NCI-H187 (cell line): ENCODE measurements around the gene KCNQ4.
A peak's percentile ranks its signal among the peaks of the same experiment; 100 is the strongest.

Experiments used
- DNase-seq, 2 experiments: peaks; one replicate each; lab custom pipeline; 2025; lab: John Stamatoyannopoulos, UW

Gene KCNQ4

DNA sequence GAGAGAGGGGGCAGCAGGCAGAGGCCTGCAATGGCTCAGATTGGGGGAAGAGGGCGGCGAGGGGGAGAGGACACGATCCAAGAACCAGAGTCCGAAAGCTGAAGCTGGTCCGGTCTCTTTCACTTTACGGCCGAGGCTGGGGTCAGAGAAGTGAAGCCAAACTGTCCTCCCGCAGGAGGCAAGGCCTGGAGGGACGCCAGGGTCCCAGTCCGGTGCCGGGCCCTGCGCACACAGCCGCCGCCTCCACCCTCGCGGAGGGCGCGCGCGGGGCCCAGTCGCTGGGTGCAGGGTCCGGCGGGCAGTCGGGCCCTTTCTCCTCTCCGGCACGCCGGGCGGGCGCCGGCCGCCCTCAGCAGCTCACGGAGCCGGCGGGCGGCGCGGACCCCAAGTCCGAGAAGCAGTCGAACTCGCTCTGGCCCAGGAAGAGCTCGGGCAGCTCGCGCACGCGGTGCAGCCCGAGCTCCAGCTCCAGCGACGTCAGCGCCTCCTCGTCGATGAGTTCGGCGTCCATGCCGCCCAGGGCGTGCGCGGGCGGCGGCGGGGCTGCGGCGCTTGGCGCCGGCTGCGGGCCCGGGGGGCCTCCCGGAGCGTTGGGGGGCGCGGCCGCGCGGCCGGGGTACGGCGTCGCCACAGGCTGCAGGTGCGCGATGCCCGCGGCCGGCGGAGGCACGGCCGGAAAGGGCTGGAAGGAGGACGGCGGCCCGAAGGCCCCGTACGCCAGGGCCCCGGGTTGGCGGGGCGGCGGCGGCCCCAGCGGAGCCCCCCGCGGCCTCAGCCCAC is 77.8 kb downstream of the KCNQ4 start:
- no peak for DNase-seq

DNA sequence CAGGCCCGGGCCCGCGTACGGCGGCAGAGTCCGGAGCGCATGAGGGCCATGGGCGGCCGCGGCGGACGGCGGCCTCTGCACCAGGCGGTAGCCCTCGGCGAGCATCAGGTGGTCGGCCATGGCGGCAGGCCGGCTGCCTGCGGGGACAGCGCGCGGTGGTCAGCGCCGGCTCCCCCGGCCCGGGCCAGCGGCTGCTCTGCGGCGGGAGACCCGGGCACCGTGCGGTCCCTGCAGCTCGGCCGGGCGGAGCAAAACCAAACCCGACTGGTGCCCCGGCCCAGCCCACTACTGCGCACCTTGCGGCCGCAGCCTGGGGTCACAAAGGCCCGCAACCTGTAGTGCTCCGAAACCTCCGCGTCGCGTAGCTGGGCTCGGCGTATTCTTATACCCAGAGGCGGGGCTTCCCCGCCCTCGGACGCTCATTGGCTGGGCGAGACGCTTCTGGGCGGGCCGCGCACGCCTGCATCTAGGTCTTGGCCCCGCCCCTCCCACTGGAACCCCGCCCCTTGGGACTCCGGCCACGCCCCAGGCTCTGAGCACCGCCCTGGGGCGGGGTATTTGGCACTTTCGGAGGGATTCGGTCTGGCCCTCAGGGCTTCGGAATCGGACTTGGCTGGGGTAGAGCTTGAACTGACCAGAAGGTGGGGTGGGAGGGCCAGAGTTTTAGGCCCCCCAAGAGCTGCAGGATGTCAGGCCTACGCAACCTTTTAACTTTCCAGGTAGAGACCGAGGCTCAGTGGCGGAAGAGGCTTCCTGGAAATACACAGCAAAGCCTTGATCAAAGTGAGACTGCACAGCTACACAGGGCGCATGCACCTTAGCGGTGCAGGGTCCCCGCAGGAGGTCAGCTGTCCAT is 78.6 kb downstream of the KCNQ4 start, which contains the start of gene CITED4:
Gene CITED4, minus strand, starts transcription at position 356 of the 856 bp plus-strand sequence. Its CDS starts 236 bp downstream, at position 120.
- peak; percentile 79 to 86 for DNase-seq

DNA sequence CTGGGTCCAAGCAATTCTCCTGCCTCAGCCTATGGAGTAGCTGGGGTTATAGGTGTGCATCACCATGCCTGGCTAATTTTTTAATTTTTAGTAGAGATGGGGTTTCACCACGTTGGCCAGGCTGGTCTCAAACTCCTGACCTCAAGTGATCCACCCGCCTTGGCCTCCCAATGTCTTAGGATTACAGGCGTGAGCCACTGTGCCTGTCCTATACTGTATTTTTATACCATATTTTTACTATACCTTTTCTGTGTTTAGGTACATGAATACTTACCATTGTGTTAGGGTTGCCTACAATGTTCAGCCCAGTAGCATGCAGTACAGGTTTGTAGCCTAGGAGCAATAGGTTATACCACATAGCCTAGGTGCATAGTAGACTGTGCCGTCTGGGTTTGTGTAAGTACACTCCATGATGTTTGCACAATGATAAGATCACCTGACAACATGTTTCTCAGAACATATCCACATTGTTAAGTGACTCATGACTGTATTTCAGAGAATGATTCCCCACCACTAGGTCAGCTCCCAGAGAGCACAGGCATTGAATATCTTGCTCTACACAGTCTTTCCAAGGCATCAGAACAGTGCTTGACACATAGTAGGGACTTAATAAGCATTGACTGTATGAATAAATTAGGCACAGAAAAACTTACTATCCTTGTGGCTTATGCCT is 84.6 kb downstream of the KCNQ4 start:
- no peak for DNase-seq

DNA sequence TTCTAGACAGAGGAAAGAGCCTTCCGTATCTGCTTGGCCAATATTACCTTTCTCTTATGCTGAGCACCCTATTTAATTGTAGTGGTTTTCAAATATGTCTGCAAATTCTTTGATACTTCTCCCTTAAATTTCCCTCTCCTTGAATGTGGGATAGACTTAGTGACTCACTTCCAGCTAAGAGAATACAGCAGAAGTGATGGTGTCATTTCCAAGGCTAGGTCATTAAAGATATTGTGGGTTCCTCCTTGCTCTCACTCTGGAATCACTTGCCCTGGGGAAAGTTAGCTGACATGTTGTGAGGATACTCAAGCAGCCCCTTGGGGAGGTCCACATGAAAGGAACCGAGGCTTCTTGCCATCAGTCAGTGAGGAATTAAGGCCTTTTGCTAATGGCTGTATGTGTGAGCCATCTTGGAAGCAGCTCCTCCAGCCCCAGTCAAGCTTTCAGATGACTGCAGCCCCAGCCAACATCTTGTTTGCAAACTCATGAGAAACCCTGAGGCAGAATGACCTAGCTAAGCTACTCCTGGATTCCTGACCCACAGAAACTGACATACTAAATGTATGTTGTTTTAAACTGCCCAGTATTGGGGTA is 86.6 kb downstream of the KCNQ4 start:
- DNase-seq, result no peak

DNA sequence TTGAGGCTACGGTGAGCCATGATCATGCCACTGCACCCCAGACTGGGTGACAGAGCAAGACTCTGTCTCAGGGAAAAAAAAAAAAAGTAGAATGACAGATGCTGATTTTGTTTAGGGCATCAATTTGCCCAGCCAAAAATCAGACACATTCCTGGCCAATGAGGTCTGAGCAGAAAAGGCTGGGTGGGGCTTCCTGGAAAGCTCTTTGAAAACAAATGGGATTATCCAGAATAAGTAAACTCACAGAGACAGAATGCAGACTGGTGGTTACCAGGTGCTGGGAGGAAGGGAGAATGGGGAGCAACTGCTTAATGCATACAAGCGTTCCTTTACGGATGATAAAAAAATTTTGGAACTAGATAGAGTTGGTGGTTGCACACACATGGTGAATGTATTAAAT is 88.7 kb downstream of the KCNQ4 start:
- DNase-seq, result no peak

DNA sequence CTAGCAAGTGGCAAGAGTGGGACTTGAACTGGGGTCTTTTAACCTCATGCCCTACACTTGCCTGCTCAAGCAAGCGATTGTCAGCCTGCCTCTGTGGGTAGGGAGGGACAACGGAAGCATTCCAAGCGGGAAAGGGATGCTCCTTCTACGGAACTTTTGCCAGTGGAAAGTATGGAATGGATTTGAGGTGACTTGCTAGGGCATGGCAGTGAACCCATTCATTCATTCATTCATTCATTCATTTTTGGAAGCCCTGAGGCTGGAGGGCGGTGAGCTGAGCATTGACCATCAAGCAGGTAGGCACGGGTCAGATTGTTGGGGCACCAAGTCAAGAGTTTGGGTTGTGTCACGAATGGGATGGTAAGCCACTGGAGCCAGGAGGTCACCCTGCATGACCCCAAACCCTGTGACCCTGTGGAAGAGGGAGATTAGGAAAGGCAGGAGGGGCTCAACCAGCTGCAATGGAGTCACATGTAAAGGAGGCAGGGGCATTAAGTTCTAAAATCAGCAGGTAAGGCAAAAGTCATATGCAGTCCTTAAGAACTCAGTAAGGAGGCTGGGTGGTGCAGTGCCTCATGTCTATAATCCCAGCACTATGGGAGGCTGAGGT is 90.4 kb downstream of the KCNQ4 start:
- no peak for DNase-seq

DNA sequence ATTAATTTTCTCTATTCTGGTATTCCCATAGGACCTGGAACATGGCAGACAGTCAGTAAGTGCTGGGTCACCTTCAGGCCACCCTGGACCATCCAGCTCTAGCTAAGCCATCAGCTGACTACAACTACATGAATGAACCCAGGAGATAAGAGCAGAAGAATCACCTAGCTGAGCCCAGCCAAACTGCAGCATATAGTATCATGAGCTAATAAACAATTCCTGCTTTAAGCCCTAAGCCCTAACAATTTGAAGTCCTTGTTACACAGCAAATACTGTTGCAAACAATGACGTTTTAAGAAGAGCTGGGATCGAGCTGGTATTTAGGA is 92.8 kb downstream of the KCNQ4 start:
- no peak for DNase-seq

DNA sequence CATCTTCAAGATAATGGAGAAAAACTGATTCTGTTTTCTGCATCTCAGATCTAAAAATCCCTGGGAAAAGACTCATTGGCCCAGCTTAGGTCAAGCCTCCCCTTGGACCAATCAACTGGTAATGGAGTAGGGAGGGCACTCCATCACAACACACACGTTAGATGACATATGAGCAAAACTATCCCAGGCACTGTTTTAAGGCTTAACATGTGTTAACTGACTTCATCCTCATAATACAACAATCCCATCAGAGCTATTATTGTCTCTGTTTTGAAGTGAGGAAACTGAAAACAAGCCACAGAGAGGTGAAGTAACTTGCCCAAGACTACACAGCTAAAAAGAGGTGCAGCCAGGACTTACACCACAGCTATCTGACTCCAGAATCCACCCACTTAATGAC is 93.3 kb downstream of the KCNQ4 start:
- DNase-seq, result no peak

DNA sequence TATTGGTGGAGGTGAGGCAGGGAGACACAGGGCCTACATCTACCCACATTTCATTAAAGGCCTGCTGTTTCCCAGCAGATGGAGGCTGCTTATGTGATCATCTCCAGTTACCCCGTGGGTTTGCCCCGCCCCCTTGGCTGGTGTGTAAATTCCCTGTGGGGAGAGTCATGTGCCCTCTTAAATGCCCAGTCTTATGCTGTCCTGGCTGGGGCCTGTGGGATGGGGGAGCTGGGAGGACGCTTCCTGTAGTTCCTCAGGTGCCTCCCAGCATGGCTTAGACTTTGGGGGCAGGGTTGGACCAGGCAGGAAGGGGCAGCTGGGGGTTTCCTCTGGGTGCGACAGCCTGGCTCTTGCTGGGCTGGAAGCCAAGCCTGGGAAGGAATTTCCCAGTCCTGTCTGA is 94.1 kb downstream of the KCNQ4 start:
- DNase-seq, result peak in 1 of 2 experiments; percentile 21

DNA sequence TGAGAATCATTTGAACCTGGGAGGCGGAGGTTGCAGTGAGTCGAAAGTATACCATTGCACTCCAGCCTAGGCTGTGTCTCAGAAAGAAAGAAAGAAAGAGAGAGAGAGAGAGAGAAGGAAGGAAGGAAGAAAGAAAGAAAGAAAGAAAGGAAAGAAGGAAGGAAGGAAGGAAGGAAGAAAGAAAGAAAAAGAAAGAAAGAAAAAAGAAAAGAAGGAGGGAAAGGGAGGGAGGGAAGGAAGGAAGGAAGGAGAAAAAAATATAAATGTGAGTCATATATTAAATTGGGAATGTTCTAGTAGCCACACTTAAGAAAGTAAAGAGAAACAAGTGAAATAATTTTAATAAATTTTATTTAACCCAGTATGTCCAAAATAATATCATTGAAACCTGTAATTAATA is 95.3 kb downstream of the KCNQ4 start:
- no peak for DNase-seq

DNA sequence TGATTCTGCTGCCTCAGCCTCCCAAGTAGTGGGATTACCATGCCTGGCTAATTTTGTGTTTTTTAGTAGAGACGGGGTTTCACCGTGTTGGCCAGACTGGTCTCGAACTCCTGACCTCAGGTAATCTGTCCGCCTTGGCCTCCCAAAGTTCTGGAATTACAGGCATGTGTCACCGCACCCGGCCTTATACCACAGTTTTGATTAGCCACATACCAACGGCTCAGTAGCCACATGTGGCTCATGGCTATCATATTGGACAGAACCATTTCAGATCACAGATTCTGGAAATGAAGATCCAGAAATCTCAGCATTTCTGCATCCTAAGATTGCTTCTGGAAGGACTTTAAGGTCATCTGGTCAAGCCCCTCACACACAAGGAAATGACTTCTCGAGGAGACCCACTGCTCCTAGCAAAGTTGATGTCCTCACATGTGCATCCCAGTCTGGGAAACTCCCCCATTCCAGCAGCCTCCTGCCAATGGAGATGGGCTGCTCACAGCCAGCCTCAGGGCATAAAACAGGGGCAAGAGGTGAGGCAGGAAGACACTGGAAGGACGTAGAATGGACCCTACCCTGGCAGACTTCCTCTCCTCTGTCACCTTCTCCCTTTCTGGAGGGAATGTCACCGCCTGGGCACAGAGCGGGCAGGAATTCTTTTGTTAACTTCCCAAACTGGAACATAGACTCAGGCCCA is 96.0 kb downstream of the KCNQ4 start:
- no peak for DNase-seq

DNA sequence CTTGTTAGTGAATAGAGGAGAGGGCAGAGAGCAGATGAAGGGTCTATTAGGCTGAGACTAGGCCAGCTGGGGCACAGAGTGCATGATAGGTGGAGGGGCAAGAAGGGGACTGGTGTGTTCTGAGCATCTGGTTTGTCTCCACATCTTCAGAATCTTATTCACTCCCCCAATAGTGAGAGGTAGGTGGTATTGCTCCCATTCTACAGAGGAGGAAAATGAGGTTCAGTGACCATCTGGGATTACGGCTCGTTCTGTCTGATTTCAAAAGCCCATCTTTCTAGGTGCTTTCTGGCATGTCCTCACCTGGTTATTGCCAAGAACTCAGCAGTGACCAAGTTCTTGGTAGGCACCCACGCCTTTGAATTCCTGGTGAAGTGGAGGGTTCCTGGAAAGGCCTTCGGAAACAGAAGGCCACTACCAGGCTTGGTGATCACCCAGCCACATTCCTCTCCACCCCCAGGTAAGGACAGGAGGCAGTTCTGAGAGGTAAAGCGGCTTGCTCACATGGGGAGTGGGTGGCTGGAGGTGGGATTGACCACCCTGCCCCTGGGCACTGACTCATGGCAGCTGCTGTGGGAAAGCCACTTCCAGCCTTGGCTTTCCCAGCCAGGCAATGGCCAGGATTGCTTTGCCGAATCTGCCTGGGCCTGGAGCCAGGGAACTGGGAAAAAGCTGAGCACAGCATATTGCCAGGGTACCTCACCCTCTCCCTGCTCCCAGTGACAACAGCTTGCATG is 97.4 kb downstream of the KCNQ4 start:
- DNase-seq, result no peak

DNA sequence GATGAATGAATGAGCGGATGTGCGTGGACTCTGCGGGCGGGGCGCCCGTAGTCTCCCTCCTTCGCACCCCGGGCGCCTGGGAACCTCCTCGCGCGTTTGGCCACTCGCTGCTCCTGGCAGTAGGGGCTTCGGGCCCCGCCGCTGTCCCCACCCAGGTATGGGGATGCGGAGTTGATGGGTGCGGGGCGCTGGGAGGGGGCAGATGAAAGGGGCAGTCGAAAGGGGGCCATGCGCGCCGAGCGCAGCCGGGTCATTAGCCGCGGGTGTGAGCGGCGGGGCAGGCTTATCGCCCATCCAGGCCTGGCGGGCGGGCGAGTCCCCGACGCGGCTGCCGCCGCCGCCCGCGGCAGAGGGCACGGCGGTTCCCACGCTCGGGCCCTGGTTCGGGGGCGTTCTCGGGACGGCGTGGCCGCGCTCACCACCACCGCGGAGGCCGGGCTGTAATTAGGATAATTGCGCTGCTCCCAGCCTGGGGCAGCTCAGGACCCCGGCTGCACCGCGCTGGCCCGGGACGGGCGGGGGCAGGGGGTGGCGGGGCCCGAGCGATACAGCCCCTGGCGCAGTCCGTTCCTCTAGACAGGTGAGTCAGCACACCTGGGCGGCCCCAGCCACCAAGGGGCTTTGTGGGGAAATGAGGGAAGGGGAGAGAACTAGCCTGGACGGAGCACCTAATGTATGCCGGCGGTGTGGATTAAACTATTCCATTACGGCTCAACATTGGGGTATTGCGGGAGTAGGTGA is 100.6 kb downstream of the KCNQ4 start:
- no peak for DNase-seq

DNA sequence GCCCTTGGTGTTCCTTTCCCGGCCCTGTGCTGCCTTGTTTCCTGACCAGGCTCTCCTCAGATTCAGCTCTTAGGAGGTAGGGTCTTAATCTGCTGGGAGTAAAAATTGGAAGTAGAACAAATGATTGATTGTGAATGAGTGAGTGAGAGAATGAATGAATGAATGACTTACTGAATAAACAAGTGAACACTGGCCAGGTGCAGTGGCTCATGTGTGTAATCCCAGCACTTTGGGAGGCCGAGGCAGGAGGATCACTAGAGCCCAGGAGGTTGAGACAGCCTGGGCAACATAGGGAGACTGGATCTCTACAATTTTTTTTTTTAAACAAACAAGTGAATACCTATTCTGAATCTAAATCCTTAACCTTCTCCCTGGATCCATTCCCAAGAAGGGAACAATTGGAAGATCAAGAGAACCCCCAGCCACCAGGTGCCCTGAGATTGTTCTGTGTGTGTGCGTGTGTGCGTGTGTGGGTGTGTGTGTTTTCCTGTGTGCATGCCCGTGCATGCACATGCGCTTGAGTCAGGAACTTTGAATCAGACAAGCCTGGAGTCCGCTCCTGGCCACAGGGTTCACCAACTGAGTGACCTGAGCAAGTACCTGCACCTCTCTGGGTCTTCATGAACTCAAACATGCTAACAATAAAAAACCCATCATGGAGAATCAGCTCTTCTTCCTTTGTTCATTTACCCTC is 102.9 kb downstream of the KCNQ4 start:
- no peak for DNase-seq

DNA sequence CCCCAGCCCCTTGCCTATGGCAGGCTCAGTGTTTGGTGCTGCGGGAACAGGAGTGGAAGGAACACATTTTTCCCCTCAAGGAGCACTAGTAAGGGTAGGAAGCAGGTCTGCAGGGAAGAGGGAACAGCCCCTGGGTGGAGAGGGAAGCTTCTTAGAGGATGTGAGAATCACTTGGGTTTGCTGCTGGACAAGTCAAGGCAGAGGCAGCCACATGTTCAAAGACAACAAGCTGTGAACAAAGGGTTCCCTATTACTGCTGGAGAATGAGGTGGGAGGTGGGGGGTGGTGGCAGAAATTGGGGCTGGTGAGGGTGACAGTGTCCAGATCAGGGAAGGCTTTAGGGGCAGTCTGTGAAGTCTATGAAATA is 103.4 kb downstream of the KCNQ4 start:
- DNase-seq, result no peak

DNA sequence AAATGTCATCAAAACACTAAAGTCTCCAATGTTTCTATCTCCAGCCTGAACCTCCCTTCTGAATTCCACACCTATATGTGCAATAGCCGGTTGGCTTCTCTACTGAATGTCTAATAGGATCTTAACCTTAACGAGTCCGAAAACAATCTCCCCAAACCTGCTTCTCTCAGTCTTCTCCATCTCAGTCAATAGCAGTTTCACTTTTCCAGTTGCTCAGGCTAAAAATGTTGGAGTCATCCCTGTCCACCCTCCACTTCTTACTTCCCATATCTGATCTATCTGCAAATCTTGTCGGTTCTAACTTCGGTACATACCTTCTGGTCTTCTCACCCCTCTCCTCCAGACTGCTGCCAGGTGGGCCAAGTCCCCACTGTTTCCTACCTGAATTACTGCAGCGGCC is 104.1 kb downstream of the KCNQ4 start:
- no peak for DNase-seq
